Dermis blood vessel endothelial cell (primary cell): ENCODE data around the gene ATP6AP1. TPM values are rescaled to one million over a fixed set of nuclear protein-coding genes. Genes with fewer than 3 reads are reported as not detected.
"Not testable (repeated sequence)": the region's sequence is repeated elsewhere in the genome, so short reads cannot be mapped to it uniquely, and the experiment has no call there.

Source experiments
- DNase-seq: peaks from one replicate; pipeline ENCODE4 v3.0.0; 2010
- total RNA-seq: library from RNA; depleted of rRNA; stranded (reverse); fragments of >200 nt; gene quantifications from 2 replicates; pipeline ENCODE4 v1.2.3, GENCODE V29; 2014

Gene ATP6AP1
- total RNA-seq, 1 donor from 2014 or later, result 65.9 TPM

GRCh38 chrX:154399527-154400368 is 28.7 kb upstream of the ATP6AP1 start:
- no peak for DNase-seq

DNA sequence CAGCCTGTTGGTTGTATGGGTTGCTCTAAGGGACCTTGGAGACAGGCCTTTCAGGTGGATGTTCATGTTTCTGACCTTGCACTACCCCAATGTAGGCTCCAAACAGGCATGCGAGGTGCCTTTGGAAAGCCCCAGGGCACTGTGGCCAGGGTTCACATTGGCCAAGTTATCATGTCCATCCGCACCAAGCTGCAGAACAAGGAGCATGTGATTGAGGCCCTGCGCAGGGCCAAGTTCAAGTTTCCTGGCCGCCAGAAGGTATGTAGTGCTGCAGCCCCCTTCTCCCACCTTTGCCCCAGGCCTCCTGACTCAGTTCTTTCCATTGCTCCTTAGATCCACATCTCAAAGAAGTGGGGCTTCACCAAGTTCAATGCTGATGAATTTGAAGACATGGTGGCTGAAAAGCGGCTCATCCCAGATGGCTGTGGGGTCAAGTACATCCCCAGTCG is 28.1 kb upstream of the ATP6AP1 start:
- DNase-seq, result not testable (repeated sequence)

GRCh38 chrX:154401045-154401799 is 27.3 kb upstream of the ATP6AP1 start:
- no peak for DNase-seq

GRCh38 chrX:154401918-154402621 is 26.4 kb upstream of the ATP6AP1 start:
- no peak for DNase-seq

DNA sequence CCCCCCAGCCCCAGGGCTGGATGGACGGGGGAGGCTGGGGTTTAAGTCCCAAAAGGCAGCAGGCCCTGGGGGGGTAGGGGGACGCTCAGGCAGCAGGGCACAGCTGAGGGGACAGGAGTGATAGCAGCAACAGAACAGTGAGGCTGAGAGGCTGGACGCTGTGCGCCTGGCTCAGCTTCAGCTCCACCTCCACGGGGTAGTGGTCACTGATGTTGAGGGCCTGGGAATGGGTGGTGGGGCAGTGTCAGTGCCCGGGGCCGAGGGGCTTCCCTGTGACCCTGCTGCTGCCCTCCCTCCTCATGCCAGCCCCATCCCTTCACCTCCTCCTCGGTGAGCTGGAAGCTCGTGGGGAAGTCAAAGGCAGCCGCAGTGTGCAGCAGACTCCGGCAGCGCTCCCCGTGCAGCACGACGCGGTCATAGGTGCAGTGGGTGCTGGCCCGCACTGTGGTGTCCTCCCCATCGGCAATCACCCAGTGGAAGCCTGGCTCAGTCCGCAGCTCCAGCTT is 25.8 kb upstream of the ATP6AP1 start:
- DNase-seq, result no peak

DNA sequence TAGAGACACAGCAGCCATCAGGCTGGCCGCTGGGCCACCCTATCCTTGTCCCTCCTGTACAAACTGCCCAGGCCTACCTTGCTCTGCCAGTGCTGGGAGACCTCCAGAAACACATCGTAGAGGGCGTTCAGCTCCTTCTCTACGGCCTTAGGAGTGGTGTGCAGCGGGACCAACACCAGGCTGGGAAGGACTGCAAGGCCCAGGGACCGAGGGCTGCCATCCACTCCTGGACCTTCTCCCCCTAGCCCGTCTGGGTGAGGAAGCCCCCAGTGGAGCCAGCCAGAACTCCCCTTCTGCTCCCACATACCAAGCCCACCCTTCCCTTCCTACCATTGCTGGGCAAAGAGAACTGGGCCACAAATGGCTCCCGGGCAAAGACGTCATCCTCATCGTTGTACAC is 25.3 kb upstream of the ATP6AP1 start:
- DNase-seq, result no peak

- no peak for DNase-seq
Measured at GRCh38 chrX:154403858-154404257, 24.6 kb upstream of the ATP6AP1 start.

DNA sequence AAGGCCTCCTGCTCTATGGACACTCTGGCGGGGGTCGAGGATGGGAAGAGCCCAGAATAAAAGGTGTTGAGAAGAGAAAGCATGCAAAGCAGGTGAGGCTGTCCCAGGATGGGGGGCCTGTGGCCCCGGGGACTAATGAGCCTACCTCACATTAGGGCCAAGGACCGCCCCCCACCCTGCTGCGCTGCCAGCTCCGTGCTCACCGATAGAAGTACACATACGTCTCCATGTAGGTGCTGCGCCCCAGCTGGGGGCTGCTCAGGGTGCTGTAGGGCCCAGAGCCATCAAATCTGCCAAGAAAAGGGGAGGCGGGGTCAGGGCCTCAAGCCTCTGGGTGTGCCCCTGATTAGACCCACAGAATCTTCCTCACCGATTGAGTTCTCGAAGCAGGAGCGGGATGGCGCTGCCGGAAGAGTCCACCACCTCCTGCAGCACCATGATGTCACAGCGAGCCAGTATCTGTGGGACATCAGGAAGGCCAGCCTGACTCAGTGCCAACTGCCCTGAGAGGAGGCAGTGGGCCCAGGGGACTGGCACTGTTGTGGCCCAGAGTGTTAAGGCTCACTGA is 23.8 kb upstream of the ATP6AP1 start:
- DNase-seq, result no peak

DNA sequence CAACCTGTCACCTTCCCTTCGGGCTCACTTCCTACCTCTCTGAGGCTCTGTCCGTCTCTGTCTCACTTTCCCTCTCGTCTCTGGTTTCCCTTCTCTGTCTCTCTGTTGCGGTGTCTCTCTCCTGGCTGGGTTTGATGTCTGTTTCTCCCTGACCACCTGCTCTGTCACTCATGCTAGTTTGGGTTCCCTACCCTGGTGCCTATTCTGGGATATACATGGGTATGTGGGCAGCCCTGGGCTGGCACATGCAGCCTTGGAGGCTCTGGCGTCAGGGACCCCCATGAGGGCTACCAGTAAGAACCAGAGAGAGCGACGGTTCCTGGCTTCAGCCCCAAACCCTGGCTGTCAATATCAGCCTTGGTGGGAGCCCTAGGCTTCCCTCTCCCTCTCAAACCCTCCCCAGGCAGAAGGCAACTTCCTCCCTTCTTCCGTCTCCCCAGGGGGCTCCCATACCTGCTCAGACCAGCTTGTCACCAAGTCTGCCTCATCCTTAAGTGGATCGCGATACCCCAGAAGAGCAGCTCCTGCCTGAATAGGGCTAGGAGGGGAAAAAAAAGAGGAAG is 19.7 kb upstream of the ATP6AP1 start:
- no peak for DNase-seq

GRCh38 chrX:154409222-154409871 is 19.1 kb upstream of the ATP6AP1 start, which contains the start of gene DNASE1L1:
Gene DNASE1L1, minus strand, starts transcription at chrX:154409254. Its CDS starts 3,686 bp downstream, at chrX:154405568.
- peak; percentile 92 for DNase-seq

- peak; percentile 66 for DNase-seq
Measured at GRCh38 chrX:154411981-154412340, 16.5 kb upstream of the ATP6AP1 start.

DNA sequence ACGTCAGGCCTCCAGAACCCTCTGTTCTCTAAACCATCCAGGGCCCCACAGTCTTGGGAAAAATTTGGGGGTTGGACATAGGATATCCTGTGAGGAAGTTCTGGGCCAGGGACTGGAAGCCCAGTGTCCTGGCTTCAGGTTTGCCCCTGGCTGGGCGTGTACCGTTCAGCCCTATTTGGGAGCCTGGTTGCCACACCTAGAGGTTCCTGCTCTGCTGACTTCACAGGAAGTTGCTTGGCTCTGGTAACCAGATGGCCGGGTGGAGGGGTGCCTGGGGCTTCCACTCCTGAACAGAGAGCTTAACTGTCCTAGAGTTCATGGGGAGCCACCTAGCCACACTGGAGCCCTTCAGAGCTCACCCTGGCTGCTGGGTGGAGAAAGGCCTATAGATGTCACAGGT is 16.0 kb upstream of the ATP6AP1 start:
- DNase-seq, result no peak

DNA sequence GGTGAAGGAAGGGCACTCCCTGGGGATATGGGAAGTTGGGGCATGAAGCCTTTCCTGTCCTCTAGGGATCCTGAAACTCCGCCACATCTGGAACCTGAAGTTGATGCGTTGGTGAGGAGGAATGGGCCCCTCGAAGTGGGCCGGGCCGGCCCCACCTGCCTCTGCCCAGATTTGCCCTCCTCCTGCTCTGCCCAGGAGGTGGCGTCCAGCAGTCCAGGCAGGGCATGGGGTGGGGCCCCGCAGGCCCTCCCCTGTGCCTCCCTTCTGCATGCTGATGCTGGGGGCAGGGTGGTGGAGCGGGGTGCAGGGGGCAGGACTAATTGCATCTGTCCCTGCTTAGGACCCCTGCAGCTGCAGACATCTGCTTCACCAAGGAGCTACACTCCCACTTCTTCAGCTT is 15.3 kb upstream of the ATP6AP1 start:
- DNase-seq, result no peak

GRCh38 chrX:154417157-154417556 is 11.3 kb upstream of the ATP6AP1 start:
- DNase-seq, result no peak

- no peak for DNase-seq
Measured at GRCh38 chrX:154419189-154419588, 9.3 kb upstream of the ATP6AP1 start.

DNA sequence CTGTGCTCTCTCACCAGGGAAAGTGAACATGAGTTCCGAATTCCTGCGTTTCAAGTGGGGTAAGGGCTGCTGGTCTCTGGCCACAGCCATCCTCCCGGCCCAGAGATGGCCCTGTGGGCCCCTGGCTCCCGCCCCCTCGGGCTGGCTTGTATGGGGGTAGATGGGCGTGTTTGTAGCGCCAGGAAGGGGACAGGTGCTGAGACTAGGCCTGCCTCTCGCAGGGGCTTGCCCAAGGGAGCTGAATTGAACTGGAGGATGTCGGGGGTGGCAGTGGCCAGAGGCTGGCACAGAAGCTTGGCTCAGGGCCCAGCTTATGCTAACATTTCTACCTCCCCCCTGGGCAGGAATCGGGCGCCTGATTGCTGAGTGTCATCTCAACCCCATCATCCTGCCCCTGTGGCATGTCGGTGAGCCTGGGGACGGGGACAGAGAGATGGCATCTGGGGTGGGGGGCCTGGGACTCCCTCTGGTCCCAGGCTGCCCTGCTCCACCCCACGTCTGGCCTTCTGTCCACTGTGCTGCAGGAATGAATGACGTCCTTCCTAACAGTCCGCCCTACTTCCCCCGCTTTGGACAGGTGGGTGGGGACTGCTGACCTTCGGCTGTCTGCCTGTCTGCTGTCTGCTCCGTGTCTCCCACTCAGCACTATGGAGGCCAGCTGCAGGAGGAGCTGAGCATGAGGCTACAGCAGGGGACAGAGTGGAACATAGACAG is 8.6 kb upstream of the ATP6AP1 start:
- peak; percentile 50 for DNase-seq

DNA sequence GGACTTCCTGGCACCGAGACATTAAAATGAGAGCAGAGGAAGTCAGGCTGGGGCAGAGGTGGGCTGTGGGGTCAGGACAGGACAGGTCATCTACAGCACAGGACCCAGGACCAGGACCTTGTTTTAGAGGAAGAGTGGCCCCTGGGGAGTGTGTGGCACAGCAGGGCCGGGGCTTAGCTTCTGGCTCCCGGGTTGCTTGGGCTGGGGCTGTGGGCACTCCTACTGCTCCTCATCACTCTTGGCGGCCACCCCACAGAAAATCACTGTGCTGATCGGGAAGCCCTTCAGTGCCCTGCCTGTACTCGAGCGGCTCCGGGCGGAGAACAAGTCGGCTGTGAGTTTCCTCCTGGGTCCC is 8.1 kb upstream of the ATP6AP1 start:
- no peak for DNase-seq

- DNase-seq, result peak; percentile 59
Measured at GRCh38 chrX:154426916-154427770, 1.3 kb upstream of the ATP6AP1 start.

DNA sequence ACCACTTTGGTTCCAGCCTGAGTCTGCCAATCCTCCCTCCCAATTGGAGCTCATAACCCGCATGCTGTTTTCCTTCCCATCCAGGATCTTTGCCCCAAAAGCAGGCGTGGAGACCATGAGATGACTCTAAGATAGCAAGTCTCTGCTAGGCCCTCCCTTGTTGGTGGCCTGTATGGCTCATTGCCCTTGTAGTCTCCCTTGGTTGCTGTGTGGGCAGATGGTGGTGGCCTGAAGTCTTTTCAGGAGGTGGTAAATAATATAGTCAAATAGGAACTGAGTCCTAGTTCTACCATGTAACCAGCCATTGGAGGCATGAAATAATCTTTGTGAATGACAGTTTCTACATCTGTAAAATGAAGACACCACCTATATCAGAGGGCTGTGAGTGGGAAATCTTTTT is 1.2 kb downstream of the ATP6AP1 start:
- no peak for DNase-seq

- peak; percentile 35 for DNase-seq
Measured at GRCh38 chrX:154430479-154430878, 2.0 kb downstream of the ATP6AP1 start.
